Measurements from ENCODE around the gene LYZ.

Gene LYZ

DNA sequence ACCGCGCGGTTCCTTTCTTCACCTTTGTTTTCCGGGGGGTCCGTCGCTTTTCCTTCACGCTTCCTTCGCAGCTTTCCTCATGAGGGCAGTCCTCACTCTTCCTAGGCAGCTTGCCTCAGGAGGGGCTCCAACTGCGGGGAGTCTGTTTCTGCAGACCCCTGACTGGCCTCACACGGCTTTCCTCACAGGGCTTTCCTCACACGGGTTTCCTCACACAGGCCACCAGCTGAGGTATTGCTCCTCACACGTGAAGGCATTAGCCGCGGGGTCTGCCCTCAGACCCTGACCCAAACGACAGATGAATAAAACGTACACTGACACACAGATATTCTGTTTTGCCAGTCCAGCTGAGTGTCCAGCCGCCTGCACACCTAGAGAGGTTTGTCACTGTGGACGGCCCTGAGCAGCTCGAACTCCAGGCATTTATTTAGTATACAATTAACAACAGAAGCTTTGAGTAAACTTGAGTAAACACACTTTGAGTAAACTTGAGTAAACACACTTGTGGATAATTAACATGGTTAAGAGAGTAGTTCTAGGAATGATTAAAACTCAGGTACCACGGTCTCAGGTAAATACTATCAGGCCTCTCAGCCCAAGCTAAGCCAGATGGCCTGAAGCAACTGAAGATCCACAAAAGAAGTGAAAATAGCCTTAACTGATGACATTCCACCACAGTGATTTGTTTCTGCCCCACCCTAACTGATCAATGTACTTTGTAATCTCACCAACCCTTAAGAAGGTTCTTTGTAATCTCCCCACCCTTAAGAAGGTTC, 16.1 kb upstream of the LYZ start:
- H3K4me3 ChIP-seq (ENCODE audit: control insufficient read depth, low read depth, low read length) = no peak overlapping the region
- TF ChIP-seq, protein P1, sequence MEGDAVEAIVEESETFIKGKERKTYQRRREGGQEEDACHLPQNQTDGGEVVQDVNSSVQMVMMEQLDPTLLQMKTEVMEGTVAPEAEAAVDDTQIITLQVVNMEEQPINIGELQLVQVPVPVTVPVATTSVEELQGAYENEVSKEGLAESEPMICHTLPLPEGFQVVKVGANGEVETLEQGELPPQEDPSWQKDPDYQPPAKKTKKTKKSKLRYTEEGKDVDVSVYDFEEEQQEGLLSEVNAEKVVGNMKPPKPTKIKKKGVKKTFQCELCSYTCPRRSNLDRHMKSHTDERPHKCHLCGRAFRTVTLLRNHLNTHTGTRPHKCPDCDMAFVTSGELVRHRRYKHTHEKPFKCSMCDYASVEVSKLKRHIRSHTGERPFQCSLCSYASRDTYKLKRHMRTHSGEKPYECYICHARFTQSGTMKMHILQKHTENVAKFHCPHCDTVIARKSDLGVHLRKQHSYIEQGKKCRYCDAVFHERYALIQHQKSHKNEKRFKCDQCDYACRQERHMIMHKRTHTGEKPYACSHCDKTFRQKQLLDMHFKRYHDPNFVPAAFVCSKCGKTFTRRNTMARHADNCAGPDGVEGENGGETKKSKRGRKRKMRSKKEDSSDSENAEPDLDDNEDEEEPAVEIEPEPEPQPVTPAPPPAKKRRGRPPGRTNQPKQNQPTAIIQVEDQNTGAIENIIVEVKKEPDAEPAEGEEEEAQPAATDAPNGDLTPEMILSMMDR (IDR thresholded peaks at IDR 0.05; ENCODE audit: control insufficient read depth, insufficient read depth, low read depth, low read length, missing control alignments) = no peak
- no peak for DNase-seq (ENCODE audit: low read depth)

- TF ChIP-seq, protein P1 (IDR thresholded peaks at IDR 0.05; ENCODE audit: control insufficient read depth, insufficient read depth, low read depth, low read length, missing control alignments) = no peak
- no peak overlapping the region for H3K4me3 ChIP-seq (ENCODE audit: control insufficient read depth, low read depth, low read length)
- DNase-seq (ENCODE audit: low read depth) = no peak
Measured at GRCh38 chr12:69332815-69333358, 15.3 kb upstream of the LYZ start.

DNA sequence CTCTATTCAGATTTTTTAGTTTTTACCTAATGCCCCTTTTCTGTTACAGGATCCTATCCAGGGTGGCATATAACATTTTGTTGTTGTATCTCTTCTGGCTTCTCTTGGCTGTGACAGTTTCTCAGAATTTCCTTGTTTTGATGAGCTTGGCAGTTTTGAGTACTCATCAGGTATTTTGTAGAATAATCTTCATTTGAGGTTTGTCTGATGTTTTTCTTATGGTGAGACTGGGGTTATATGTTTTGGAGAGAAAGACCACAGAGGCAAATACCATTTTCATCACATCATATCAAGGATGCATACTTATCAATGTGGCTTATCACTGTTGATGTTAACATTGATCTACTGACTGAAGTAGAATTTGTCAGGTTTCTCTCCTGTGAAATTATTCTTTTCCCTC, 14.0 kb upstream of the LYZ start:
- no peak overlapping the region for H3K4me3 ChIP-seq (ENCODE audit: control insufficient read depth, low read depth, low read length)
- DNase-seq (ENCODE audit: low read depth) = no peak
- TF ChIP-seq, protein P1 (IDR thresholded peaks at IDR 0.05; ENCODE audit: control insufficient read depth, insufficient read depth, low read depth, low read length, missing control alignments) = no peak

GRCh38 chr12:69337311-69338090, 10.7 kb upstream of the LYZ start:
- TF ChIP-seq, protein P1 (IDR thresholded peaks at IDR 0.05; ENCODE audit: control insufficient read depth, insufficient read depth, low read depth, low read length, missing control alignments) = no peak
- no peak overlapping the region for H3K4me3 ChIP-seq (ENCODE audit: control insufficient read depth, low read depth, low read length)
- no peak for DNase-seq (ENCODE audit: low read depth)

DNA sequence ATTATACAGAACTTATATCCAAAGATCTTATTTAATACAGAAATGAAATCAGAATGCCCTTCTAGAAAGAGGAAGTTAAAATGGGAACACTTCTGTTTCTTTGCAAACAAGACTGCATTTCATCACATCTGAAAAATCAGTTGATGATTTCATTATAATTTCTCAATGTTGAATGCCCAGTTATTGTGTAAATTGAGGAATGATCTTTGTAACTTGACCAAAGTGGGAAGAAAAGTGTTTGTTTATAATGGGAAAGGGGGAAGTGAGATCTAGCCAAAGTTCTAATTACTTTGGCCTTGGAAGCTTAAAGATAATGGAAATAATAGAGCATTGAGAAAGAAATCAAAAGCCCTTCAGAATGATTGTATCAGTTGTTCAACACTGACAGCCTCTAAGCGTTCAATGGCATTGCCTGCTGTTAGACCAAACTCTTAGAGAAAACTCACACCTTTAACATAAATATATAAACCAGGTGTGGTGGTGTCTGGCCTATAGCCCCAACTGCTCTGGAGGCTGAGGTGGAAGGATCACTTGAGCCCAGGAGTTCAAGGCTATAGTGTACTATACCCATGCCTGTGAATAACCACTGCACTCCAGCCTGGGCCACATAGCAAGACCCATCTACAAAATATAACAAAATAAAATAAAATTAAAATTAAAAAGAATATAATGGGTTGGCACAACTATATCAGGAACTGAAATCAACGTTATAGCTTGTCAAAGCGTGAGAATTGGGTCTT, 9.9 kb upstream of the LYZ start:
- DNase-seq (ENCODE audit: low read depth) = no peak
- H3K4me3 ChIP-seq (ENCODE audit: control insufficient read depth, low read depth, low read length) = no peak overlapping the region
- TF ChIP-seq, protein P1 (IDR thresholded peaks at IDR 0.05; ENCODE audit: control insufficient read depth, insufficient read depth, low read depth, low read length, missing control alignments) = no peak

DNA sequence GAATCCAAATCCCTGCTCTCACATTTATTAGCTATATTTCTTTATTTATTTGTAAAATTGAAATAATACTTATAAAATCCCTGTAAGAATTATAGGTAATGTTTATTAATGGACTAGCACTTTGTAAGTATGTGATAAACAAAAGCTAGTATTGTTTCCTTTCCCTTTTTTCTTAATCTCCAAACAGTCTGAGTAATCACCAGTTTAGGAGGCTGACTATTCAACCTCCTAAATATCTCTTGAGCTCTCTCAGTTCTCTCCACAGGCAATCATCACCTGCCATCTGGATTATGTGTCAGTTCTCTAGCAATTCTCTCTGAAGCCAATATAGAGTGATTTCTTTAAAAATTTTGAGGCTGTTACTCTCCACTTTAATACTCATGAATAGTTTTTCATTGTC, 9.2 kb upstream of the LYZ start:
- DNase-seq (ENCODE audit: low read depth) = no peak
- no peak overlapping the region for H3K4me3 ChIP-seq (ENCODE audit: control insufficient read depth, low read depth, low read length)
- TF ChIP-seq, protein P1 (IDR thresholded peaks at IDR 0.05; ENCODE audit: control insufficient read depth, insufficient read depth, low read depth, low read length, missing control alignments) = no peak
